HEK293T (cell line): ENCODE results near the gene ZFX.

Experiments used
- CTCF ChIA-PET: fragments of 350-600 bp; formaldehyde crosslinking; extraction: SDS; loops from one replicate; lab custom pipeline; 2021; ENCODE audit warnings: antibody characterized with exemption, inconsistent platforms; lab: Yijun Ruan, JAX
- POLR2A ChIA-PET: fragments of 350-600 bp; formaldehyde crosslinking; extraction: SDS; loops from one replicate; lab custom pipeline; 2020; ENCODE audit warnings: antibody characterized with exemption, inconsistent platforms; lab: Yijun Ruan, JAX
- DNase-seq: peaks from one replicate; pipeline ENCODE4 v3.0.0; 2012; ENCODE audit warnings: mixed read lengths; ENCODE audit errors: extremely low spot score
- ARNT ChIP-seq: fragments of 450-650 bp; IDR thresholded peaks from 2 replicates; pipeline ENCODE4 v1.6.1; 2017; ENCODE audit warnings: mild to moderate bottlenecking
- BHLHE40 ChIP-seq: fragments of 450-650 bp; IDR thresholded peaks from 2 replicates; pipeline ENCODE4 v1.6.1; 2016; ENCODE audit warnings: mild to moderate bottlenecking, moderate library complexity, borderline replicate concordance
- CTBP1 ChIP-seq: fragments of 450-650 bp; IDR thresholded peaks from 2 replicates; pipeline ENCODE4 v1.6.1; 2016; ENCODE audit warnings: borderline replicate concordance
- ELF4 ChIP-seq: fragments of 450-650 bp; IDR thresholded peaks from 2 replicates; pipeline ENCODE4 v1.6.1; 2017; ENCODE audit warnings: antibody characterized with exemption
- FOXA1 ChIP-seq: fragments of 450-650 bp; IDR thresholded peaks from 2 replicates; pipeline ENCODE4 v1.6.1; 2016; ENCODE audit warnings: mild to moderate bottlenecking
- FOXK2 ChIP-seq: fragments of 450-650 bp; IDR thresholded peaks from 2 replicates; pipeline ENCODE4 v1.6.1; 2016; ENCODE audit warnings: mild to moderate bottlenecking
- FOXM1 ChIP-seq: fragments of 450-650 bp; IDR thresholded peaks from 2 replicates; pipeline ENCODE4 v1.6.1; 2017; ENCODE audit warnings: mild to moderate bottlenecking, borderline replicate concordance
- HDGF ChIP-seq: fragments of 450-650 bp; IDR thresholded peaks from 2 replicates; pipeline ENCODE4 v1.6.1; 2017; ENCODE audit warnings: antibody characterized with exemption, borderline replicate concordance
- L3MBTL2 ChIP-seq: fragments of 450-650 bp; conservative IDR thresholded peaks from 2 replicates; pipeline ENCODE4 v1.6.1; 2016; ENCODE audit warnings: mild to moderate bottlenecking
- LEF1 ChIP-seq: fragments of 450-650 bp; IDR thresholded peaks from 2 replicates; pipeline ENCODE4 v1.6.1; 2017; ENCODE audit warnings: mild to moderate bottlenecking, borderline replicate concordance
- NFRKB ChIP-seq: fragments of 450-650 bp; IDR thresholded peaks from 2 replicates; pipeline ENCODE4 v1.6.1; 2016; ENCODE audit warnings: mild to moderate bottlenecking, moderate library complexity
- SP1 ChIP-seq: fragments of 450-650 bp; IDR thresholded peaks from 2 replicates; pipeline ENCODE4 v1.6.1; 2017
- SUZ12 ChIP-seq: fragments of 450-650 bp; IDR thresholded peaks from 2 replicates; pipeline ENCODE4 v1.6.1; 2016; ENCODE audit warnings: mild to moderate bottlenecking
- TARDBP ChIP-seq: fragments of 450-650 bp; IDR thresholded peaks from 2 replicates; pipeline ENCODE4 v1.6.1; 2016
- ZNF384 ChIP-seq: fragments of 450-650 bp; IDR thresholded peaks from 2 replicates; pipeline ENCODE4 v1.6.1; 2016
- TF ChIP-seq, protein P1 (sequence below): fragments of 450-650 bp; IDR thresholded peaks from 2 replicates; pipeline ENCODE4 v1.6.1; 2016

Gene ZFX

DNA sequence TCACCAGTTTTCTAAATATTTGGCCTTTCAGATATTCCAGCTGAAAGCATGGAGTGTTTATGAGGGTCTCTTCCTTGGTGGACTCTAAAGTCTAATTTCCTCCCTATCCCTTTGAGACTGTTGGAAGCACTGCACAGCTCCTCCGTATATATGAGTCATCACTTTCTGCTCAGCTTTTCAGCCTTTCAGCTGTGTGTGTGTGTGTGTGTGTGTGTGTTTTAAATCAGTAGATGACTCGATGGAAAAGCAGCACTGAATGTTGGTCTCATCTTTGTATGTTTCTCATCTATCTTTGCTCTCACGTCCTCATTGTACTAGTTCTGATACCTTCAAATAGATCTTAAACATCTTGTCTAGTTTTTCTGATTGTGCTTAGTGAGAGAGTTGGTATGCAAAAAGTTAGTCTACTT, 81.6 kb downstream of the ZFX start:
- POLR2A ChIA-PET = no interaction called here
- TF ChIP-seq HDGF = no peak
- TF ChIP-seq ARNT = no peak
- TF ChIP-seq FOXA1 = no peak
- TF ChIP-seq NFRKB = no peak
- TF ChIP-seq, protein P1, sequence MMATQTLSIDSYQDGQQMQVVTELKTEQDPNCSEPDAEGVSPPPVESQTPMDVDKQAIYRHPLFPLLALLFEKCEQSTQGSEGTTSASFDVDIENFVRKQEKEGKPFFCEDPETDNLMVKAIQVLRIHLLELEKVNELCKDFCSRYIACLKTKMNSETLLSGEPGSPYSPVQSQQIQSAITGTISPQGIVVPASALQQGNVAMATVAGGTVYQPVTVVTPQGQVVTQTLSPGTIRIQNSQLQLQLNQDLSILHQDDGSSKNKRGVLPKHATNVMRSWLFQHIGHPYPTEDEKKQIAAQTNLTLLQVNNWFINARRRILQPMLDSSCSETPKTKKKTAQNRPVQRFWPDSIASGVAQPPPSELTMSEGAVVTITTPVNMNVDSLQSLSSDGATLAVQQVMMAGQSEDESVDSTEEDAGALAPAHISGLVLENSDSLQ = no peak
- TF ChIP-seq ELF4 = no peak
- no peak for TF ChIP-seq CTBP1
- CTCF ChIA-PET = interaction anchor here (0.6 to 0.8 kb wide), 2 partner anchors 60 to 150 kb away, joined by 3 to 7 read pairs; no protein-coding TSS in a partner anchor
- no peak for DNase-seq

DNA sequence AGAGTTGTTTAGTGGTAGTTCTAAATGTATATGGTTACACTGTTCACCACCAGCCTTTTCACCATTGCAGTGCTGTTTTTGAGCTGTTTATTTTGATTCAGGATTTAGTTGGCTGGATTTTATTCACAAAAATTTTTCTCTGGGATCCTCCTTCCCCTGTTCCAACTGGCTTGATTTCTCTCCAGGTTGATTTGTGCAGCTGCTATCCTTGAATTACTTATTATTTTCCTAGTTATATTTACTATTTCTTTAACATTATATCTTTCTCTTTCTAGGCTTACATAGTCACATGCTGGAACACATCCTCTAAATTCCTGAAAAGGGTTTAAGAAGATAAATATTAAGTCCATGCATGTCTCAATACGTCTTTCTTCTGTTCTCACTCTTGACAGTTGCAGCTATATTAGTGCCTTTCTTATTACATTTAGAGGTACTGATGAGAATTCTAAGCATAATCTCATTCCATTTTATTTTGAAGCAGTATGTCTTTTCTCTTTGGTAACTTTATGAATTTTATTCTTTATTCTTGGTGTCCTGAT, 82.2 kb downstream of the ZFX start:
- no peak for DNase-seq
- POLR2A ChIA-PET = no interaction called here
- CTCF ChIA-PET = no interaction called here
- TF ChIP-seq BHLHE40 (no peak), SP1 (no peak)

DNA sequence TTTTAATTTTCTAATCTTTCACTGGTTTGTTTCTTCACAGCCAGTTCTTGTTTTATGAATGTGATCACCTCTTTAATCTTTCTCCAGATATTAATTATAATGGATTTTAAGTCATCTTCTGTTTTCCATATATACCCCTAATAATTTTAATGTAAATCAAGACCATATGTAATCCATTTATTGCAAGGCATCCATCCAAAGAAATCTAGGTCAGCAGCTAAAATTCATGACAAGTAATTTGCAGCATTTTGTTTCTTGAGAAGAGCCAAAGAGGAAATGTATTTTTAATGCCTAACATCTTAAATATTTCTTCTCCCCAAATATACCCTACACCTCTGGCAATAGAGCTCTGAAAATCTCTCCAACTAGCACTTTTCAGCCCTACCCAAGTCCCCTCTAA, 83.3 kb downstream of the ZFX start:
- no peak for DNase-seq
- ChIA-PET POLR2A (no interaction called here), CTCF (no interaction called here)
- TF ChIP-seq CTBP1 (no peak), L3MBTL2 (no peak), ZNF384 (no peak), NFRKB (no peak), TARDBP (no peak), FOXK2 (no peak)

DNA sequence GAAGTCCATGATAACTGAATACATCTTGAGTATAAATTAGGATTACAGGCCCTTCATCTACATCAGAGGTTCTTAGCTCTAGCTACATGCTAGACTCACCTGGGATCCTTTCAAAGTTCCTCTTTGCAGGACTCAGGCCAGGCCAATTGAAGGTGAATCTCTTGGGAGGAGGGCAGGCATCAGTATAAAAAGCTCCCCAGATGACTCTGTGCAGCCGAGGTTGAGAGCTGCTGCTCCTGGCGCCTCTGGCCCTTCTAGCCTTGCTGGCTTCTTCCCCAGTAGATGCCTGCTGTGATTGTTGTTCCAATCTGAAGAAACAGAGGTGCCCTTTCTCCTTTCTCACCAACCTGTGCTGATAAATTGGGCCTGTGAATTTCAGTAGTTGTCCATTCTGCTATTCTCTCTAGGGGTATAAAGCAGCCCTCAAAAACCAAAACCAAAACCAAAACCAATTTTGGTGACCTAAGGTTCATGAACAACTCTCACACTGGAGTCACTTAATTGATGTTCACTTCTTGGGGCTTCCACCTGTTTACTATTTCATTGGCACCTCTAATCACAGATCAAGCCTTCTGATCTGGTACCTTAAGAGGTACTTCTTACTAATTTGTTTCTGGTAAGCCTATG, 85.7 kb downstream of the ZFX start:
- TF ChIP-seq ZNF384 (no peak), HDGF (no peak), L3MBTL2 (no peak), FOXA1 (no peak), FOXK2 (no peak), LEF1 (no peak)
- TF ChIP-seq, protein P1 = no peak
- CTCF ChIA-PET = no interaction called here
- no peak for DNase-seq
- POLR2A ChIA-PET = no interaction called here

DNA sequence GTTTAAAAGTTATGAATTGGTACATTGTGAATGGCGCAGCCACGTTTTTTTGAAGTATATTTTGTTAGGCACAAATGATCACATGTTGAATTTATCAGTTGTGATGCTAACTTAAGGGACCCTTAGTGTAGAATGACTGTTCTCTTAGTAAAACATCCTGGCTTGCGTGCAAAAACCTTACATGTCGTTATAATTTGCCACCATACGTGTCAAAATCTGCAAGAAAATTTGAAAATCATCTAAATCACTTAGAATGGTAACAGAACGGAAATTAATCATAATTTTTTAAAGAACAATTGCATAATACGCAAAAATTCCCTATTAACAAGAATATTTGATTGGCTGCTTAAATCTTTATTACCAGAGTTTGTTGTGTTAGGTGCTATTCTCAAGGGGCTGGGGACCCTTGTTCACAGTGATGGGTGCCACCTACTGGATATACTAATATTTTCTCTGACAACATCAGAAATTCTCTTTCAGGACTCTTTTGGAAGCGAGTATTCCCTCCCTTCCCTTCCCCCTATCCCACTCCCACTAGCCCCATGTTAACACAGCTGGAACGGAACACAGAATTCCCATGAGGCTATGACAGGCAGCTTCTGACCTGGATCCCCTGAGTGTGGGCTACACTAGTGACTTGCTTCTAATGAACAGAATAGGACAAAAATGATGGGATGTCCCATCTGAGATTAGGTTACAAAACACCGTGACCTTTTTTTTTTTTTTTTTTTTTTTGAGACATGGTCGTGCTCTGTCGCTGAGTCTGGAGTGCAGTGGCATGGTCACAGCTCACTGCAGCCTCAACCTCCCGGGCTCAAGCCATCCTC, 92.5 kb downstream of the ZFX start:
- TF ChIP-seq TARDBP (no peak), NFRKB (no peak), SUZ12 (no peak), BHLHE40 (no peak), ZNF384 (peak; percentile 76)
- DNase-seq = peak; percentile 67
- POLR2A ChIA-PET = no interaction called here
- CTCF ChIA-PET = interaction anchor here (0.5 to 1.0 kb wide), 5 partner anchors 10 to 285 kb away, joined by 3 to 10 read pairs (median 4); no protein-coding TSS in a partner anchor

- TF ChIP-seq HDGF (no peak), ARNT (no peak), FOXM1 (no peak), SP1 (no peak), L3MBTL2 (no peak), FOXA1 (no peak), ZNF384 (no peak), LEF1 (no peak), BHLHE40 (no peak), NFRKB (no peak), TARDBP (no peak), ELF4 (no peak), FOXK2 (no peak), CTBP1 (no peak), SUZ12 (no peak)
- TF ChIP-seq, protein P1 = no peak
- ChIA-PET CTCF (interaction anchor here (0.5 to 1.0 kb wide), 5 partner anchors 9 to 286 kb away, joined by 3 to 10 read pairs (median 4); no protein-coding TSS in a partner anchor), POLR2A (no interaction called here)
- DNase-seq = no peak
Measured at GRCh38 chrX:24242649-24243175, 93.2 kb downstream of the ZFX start.
